Trophoblast cell (in vitro differentiated cells and primary cell): Measurements from ENCODE around the gene DISC1.

Experiments used
- DNase-seq, 2 donors: peaks; one replicate each; pipeline ENCODE4 v3.0.0-alpha.2; 2016
- H2AFZ ChIP-seq: 2 replicates; pipeline ENCODE4 v1.6.1; 2013; ENCODE audit warnings: low read length, moderate library complexity, mild to moderate bottlenecking; ENCODE audit not compliant: insufficient read depth, poor library complexity
- H2AK5ac ChIP-seq: 2 replicates; pipeline ENCODE4 v1.6.1; 2013; ENCODE audit warnings: mild to moderate bottlenecking, low read length
- H2BK120ac ChIP-seq: 2 replicates; pipeline ENCODE4 v1.6.1; 2013; ENCODE audit warnings: low read length, mild to moderate bottlenecking, moderate library complexity; ENCODE audit not compliant: insufficient read depth, poor library complexity
- H2BK12ac ChIP-seq: 2 replicates; pipeline ENCODE4 v1.6.1; 2013; ENCODE audit warnings: mild to moderate bottlenecking, low read length, moderate library complexity
- H2BK5ac ChIP-seq: 2 replicates; pipeline ENCODE4 v1.6.1; 2013; ENCODE audit warnings: low read length, low read depth, moderate library complexity, mild to moderate bottlenecking; ENCODE audit not compliant: poor library complexity
- H3K14ac ChIP-seq: 2 replicates; pipeline ENCODE4 v1.6.1; 2013; ENCODE audit warnings: mild to moderate bottlenecking, low read length
- H3K18ac ChIP-seq: 2 replicates; pipeline ENCODE4 v1.6.1; 2013; ENCODE audit warnings: mild to moderate bottlenecking, low read length
- H3K23ac ChIP-seq: 2 replicates; pipeline ENCODE4 v1.6.1; 2013; ENCODE audit warnings: low read length
- H3K27ac ChIP-seq: 2 replicates; pipeline ENCODE4 v1.5.1; 2013; ENCODE audit warnings: low read depth, mild to moderate bottlenecking, inconsistent platforms, low read length, moderate library complexity
- H3K27me3 ChIP-seq: 2 replicates; pipeline ENCODE4 v1.6.1; 2013; ENCODE audit warnings: inconsistent platforms, mild to moderate bottlenecking, low read length, moderate library complexity; ENCODE audit not compliant: insufficient read depth
- H3K36me3 ChIP-seq, 2 experiments: 1 replicate in 1 of 2; 2 replicates in 1 of 2; pipeline ENCODE4 v1.6.1; 2013; ENCODE audit warnings: low read length in 2 of 2, mild to moderate bottlenecking in 2 of 2, moderate library complexity in 1 of 2; ENCODE audit not compliant: insufficient read depth in 2 of 2, control insufficient read depth in 1 of 2
- H3K4ac ChIP-seq: 2 replicates; pipeline ENCODE4 v1.6.1; 2013; ENCODE audit warnings: low read depth, mild to moderate bottlenecking, low read length, moderate library complexity
- H3K4me1 ChIP-seq, 2 experiments: 1 replicate in 1 of 2; 2 replicates in 1 of 2; pipeline ENCODE4 v1.6.1; 2013; ENCODE audit warnings: low read length in 2 of 2, mild to moderate bottlenecking in 2 of 2, moderate library complexity in 1 of 2; ENCODE audit not compliant: insufficient read depth in 2 of 2, control insufficient read depth in 1 of 2
- H3K4me2 ChIP-seq: 2 replicates; pipeline ENCODE4 v1.6.1; 2013; ENCODE audit warnings: inconsistent platforms, mild to moderate bottlenecking, low read length, moderate library complexity
- H3K4me3 ChIP-seq: 2 replicates; pipeline ENCODE4 v1.5.1; 2013; ENCODE audit warnings: mild to moderate bottlenecking, low read depth, low read length, inconsistent platforms
- H3K79me1 ChIP-seq: one replicate; pipeline ENCODE4 v1.6.1; 2013; ENCODE audit warnings: low read length
- H3K79me2 ChIP-seq: 2 replicates; pipeline ENCODE4 v1.6.1; 2013; ENCODE audit warnings: low read length, mild to moderate bottlenecking; ENCODE audit not compliant: control insufficient read depth, insufficient read depth, poor library complexity
- H3K9ac ChIP-seq: 2 replicates; pipeline ENCODE4 v1.6.1; 2013; ENCODE audit warnings: mild to moderate bottlenecking, low read length
- H3K9me3 ChIP-seq: 2 replicates; pipeline ENCODE4 v1.6.1; 2013; ENCODE audit warnings: low read depth, mild to moderate bottlenecking, control low read depth, inconsistent platforms, low read length; ENCODE audit not compliant: insufficient read depth
- H4K12ac ChIP-seq: 2 replicates; pipeline ENCODE4 v1.6.1; 2013; ENCODE audit warnings: low read depth, mild to moderate bottlenecking, low read length, moderate library complexity
- H4K8ac ChIP-seq: 2 replicates; pipeline ENCODE4 v1.6.1; 2013; ENCODE audit warnings: low read depth, mild to moderate bottlenecking, low read length, moderate library complexity
- H4K91ac ChIP-seq: one replicate; pipeline ENCODE4 v1.6.1; 2013; ENCODE audit warnings: low read depth, mild to moderate bottlenecking, low read length, moderate library complexity
- WGBS: extraction: QIAGEN DNeasy Blood & Tissue Kit; methylation state at CpG from one replicate; pipeline ENCODE4 v1.1.7; 2013; ENCODE audit warnings: missing lambda C conversion rate; ENCODE audit not compliant: insufficient read length, insufficient coverage; ENCODE audit errors: extremely low coverage; 5-methylcytosine and 5-hydroxymethylcytosine counted together

DISC1 gene

GRCh38 chr1:231860221-231861088 is 233.9 kb downstream of the DISC1 start:
- H2BK12ac ChIP-seq, result no peak overlapping the region
- H3K4ac ChIP-seq, result no peak overlapping the region
- H3K4me1 ChIP-seq, result peaks cover 4 to 6% of the 10 kb centered on the region in 2 experiments
- H3K4me2 ChIP-seq, result no peak overlapping the region
- H3K23ac ChIP-seq, result no peak overlapping the region
- no peak overlapping the region for H2BK5ac ChIP-seq
- no peak overlapping the region for H2BK120ac ChIP-seq
- H3K79me1 ChIP-seq, result no peaks in the 10 kb centered on the region
- no peak overlapping the region for H3K4me3 ChIP-seq
- no peaks in the 10 kb centered on the region for H3K27me3 ChIP-seq
- no peaks in the 10 kb centered on the region for H3K79me2 ChIP-seq
- no CpG with 5 or more reads among the region's 5 CpGs for WGBS
- no peak overlapping the region for H3K27ac ChIP-seq
- H3K14ac ChIP-seq, result no peak overlapping the region
- H2AK5ac ChIP-seq, result no peak overlapping the region
- H4K8ac ChIP-seq, result no peak overlapping the region
- no peaks in the 10 kb centered on the region for H3K9me3 ChIP-seq
- no peak overlapping the region for H2AFZ ChIP-seq
- no peak overlapping the region for H3K9ac ChIP-seq
- H3K36me3 ChIP-seq, result no peaks in the 10 kb centered on the region
- H3K18ac ChIP-seq, result no peak overlapping the region
- DNase-seq, result no peak
- H4K12ac ChIP-seq, result no peak overlapping the region
- H4K91ac ChIP-seq, result no peak overlapping the region

- H3K36me3 ChIP-seq, result no peaks in the 10 kb centered on the region
- no peaks in the 10 kb centered on the region for H3K27me3 ChIP-seq
- H3K14ac ChIP-seq, result no peak overlapping the region
- H3K4me1 ChIP-seq, result peaks cover 4 to 6% of the 10 kb centered on the region in 2 experiments
- no peak overlapping the region for H3K9ac ChIP-seq
- H2BK12ac ChIP-seq, result no peak overlapping the region
- no peak overlapping the region for H2AK5ac ChIP-seq
- no peak overlapping the region for H3K27ac ChIP-seq
- WGBS, result no CpG with 5 or more reads among the region's 7 CpGs
- no peak overlapping the region for H4K91ac ChIP-seq
- no peak overlapping the region for H3K4ac ChIP-seq
- no peak overlapping the region for H3K18ac ChIP-seq
- no peak overlapping the region for H2AFZ ChIP-seq
- H3K23ac ChIP-seq, result no peak overlapping the region
- H3K9me3 ChIP-seq, result no peaks in the 10 kb centered on the region
- no peak overlapping the region for H2BK120ac ChIP-seq
- H4K12ac ChIP-seq, result no peak overlapping the region
- H3K79me2 ChIP-seq, result no peaks in the 10 kb centered on the region
- no peak overlapping the region for H2BK5ac ChIP-seq
- no peak overlapping the region for H4K8ac ChIP-seq
- H3K4me2 ChIP-seq, result no peak overlapping the region
- H3K79me1 ChIP-seq, result no peaks in the 10 kb centered on the region
- DNase-seq, result no peak
- no peak overlapping the region for H3K4me3 ChIP-seq
Measured at GRCh38 chr1:231861541-231862481, 235.2 kb downstream of the DISC1 start.

GRCh38 chr1:231862611-231863010 is 236.0 kb downstream of the DISC1 start:
- Histone ChIP-seq H2BK5ac (no peak overlapping the region), H3K79me1 (no peaks in the 10 kb centered on the region), H3K4ac (no peak overlapping the region), H3K9ac (no peak overlapping the region), H3K18ac (no peak overlapping the region), H4K12ac (no peak overlapping the region), H3K4me3 (no peak overlapping the region), H3K23ac (no peak overlapping the region), H4K91ac (no peak overlapping the region), H4K8ac (no peak overlapping the region), H3K9me3 (no peaks in the 10 kb centered on the region), H3K27ac (no peak overlapping the region), H2BK120ac (no peak overlapping the region), H3K14ac (no peak overlapping the region), H3K36me3 (no peaks in the 10 kb centered on the region), H2BK12ac (no peak overlapping the region), H3K79me2 (no peaks in the 10 kb centered on the region), H3K4me1 (peaks cover 4% of the 10 kb centered on the region in 2 experiments), H2AK5ac (no peak overlapping the region), H3K4me2 (no peak overlapping the region), H3K27me3 (no peaks in the 10 kb centered on the region), H2AFZ (no peak overlapping the region)
- no CpG with 5 or more reads among the region's 2 CpGs for WGBS
- DNase-seq, result no peak

GRCh38 chr1:231865331-231865730 is 238.7 kb downstream of the DISC1 start:
- Histone ChIP-seq H3K4ac (no peak overlapping the region), H3K18ac (no peak overlapping the region), H2BK12ac (no peak overlapping the region), H3K4me1 (no peaks in the 10 kb centered on the region), H3K27me3 (no peaks in the 10 kb centered on the region), H4K8ac (no peak overlapping the region), H2BK120ac (no peak overlapping the region), H3K23ac (no peak overlapping the region), H3K9ac (no peak overlapping the region), H3K4me3 (no peak overlapping the region), H3K14ac (no peak overlapping the region), H3K9me3 (no peaks in the 10 kb centered on the region), H3K79me1 (no peaks in the 10 kb centered on the region), H2BK5ac (no peak overlapping the region), H3K4me2 (no peak overlapping the region), H3K27ac (no peak overlapping the region), H3K79me2 (no peaks in the 10 kb centered on the region), H4K91ac (no peak overlapping the region), H2AFZ (no peak overlapping the region), H2AK5ac (no peak overlapping the region), H3K36me3 (no peaks in the 10 kb centered on the region), H4K12ac (no peak overlapping the region)
- no CpG with 5 or more reads among the region's 3 CpGs for WGBS
- no peak for DNase-seq
